Pulmonary artery endothelial cell (primary cell): Measurements from ENCODE around the gene DLEC1. TPM values are rescaled to one million over a fixed set of nuclear protein-coding genes. Genes with fewer than 3 reads are reported as not detected.
A peak's percentile ranks its signal among the peaks of the same experiment; 100 is the strongest.
"Not testable (repeated sequence)": the region's sequence is repeated elsewhere in the genome, so short reads cannot be mapped to it uniquely, and the experiment has no call there.

ENCODE experiments used
- DNase-seq: peaks from one replicate; pipeline ENCODE4 v3.0.0-alpha.2; 2011; ENCODE audit warnings: low read depth, low spot score
- total RNA-seq: library from RNA; depleted of rRNA; stranded (reverse); fragments of >200 nt; gene quantifications from 2 replicates; pipeline ENCODE4 v1.2.3, GENCODE V29; 2014

DLEC1 gene
- total RNA-seq, 1 donor from 2014 or later: not detected

- not testable (repeated sequence) for DNase-seq
These were observed 96.7 kb downstream of the DLEC1 start for GRCh38 chr3:38135621-38136277.

- DNase-seq: no peak
These were observed 97.4 kb downstream of the DLEC1 start for GRCh38 chr3:38136393-38136776.

GRCh38 chr3:38136777-38137614 is 98.0 kb downstream of the DLEC1 start, which contains the start of gene ACAA1:
TSS of gene ACAA1 (minus strand) at chr3:38137127. CDS start at chr3:38137035, 92 bp downstream.
- peak; percentile 98 for DNase-seq

GRCh38 chr3:38137615-38138348 is 98.8 kb downstream of the DLEC1 start:
- no peak for DNase-seq

- DNase-seq: no peak
These were observed 99.6 kb downstream of the DLEC1 start, which contains the start of gene MYD88 for GRCh38 chr3:38138349-38139190. TSS of gene MYD88 (plus strand) at chr3:38138661. CDS start at chr3:38138701, 40 bp downstream.

GRCh38 chr3:38139191-38139590 is 100.2 kb downstream of the DLEC1 start:
- DNase-seq: no peak

GRCh38 chr3:38139652-38140051 is 100.6 kb downstream of the DLEC1 start:
- DNase-seq: no peak

GRCh38 chr3:38140326-38141172 is 101.5 kb downstream of the DLEC1 start:
- DNase-seq: no peak

GRCh38 chr3:38141173-38141951 is 102.4 kb downstream of the DLEC1 start:
- no peak for DNase-seq

GRCh38 chr3:38141952-38142273 is 102.9 kb downstream of the DLEC1 start:
- DNase-seq: no peak

GRCh38 chr3:38142959-38143358 is 104.0 kb downstream of the DLEC1 start:
- no peak for DNase-seq

GRCh38 chr3:38143511-38143910 is 104.5 kb downstream of the DLEC1 start:
- no peak for DNase-seq

GRCh38 chr3:38146504-38146903 is 107.5 kb downstream of the DLEC1 start:
- no peak for DNase-seq

GRCh38 chr3:38147421-38147820 is 108.4 kb downstream of the DLEC1 start:
- no peak for DNase-seq

- no peak for DNase-seq
These were observed 109.4 kb downstream of the DLEC1 start for GRCh38 chr3:38148311-38148882.

GRCh38 chr3:38149708-38150107 is 110.7 kb downstream of the DLEC1 start:
- no peak for DNase-seq

- no peak for DNase-seq
These were observed 111.9 kb downstream of the DLEC1 start for GRCh38 chr3:38150780-38151528.

- DNase-seq: no peak
These were observed 112.8 kb downstream of the DLEC1 start for GRCh38 chr3:38151667-38152265.
